ENCODE data around the gene TANGO6.

The TANGO6 gene

DNA sequence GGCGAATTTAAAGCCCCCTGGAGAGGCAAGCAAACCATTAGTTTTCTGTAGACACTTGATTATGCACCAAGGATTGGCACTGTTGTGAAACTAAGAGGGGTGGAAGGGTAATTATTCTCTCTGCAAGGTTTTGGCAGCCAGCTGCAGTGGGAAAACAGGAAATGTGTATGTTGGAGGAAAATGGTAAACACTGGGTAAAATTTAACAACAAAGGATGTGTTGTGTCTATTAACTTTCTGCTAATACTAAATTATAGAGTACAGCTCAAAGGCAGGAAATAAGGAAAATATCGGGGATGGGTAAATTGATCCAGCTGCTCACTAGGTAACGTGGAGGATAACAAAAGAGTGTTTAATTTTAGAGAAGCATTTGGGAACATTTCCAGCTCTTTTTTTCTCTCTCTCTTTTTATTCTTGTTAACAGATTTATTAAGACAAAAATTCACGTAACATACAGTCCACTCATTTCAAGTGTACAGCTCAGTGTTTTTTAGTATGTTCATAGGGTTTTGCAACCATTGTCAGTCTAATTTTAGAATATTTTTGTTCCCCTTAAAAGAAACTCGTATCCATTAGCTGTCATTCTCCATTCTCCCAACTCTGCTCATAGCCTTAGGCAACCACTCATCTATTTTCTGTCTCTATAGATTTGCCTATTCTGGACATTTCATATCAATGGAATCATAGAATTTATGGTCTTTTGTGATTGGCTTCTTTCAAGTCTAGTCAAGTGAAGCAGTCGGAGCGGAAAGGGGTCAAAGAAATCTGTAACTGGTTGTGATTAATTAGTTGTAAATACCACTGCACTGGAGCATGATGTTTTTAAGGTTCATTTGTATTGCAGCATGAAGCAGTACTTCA lies 41.8 kb downstream of the TANGO6 start:
- Mint-ChIP-seq H3K4me1 (no peaks in the 10 kb centered on the region), H3K27me3 (no peaks in the 10 kb centered on the region), H3K9me3 (no peaks in the 10 kb centered on the region), H3K4me3 (no peak overlapping the region), H3K36me3 (peaks cover 25% of the 10 kb centered on the region), H3K27ac (no peak overlapping the region)
- DNase-seq (ENCODE audit: low spot score in 2 of 2) (no peak), ATAC-seq (ENCODE audit: low read depth) (no peak)

- Mint-ChIP-seq H3K4me1 (peaks cover 2% of the 10 kb centered on the region), H3K27me3 (no peaks in the 10 kb centered on the region), H3K36me3 (peaks cover 20% of the 10 kb centered on the region), H3K9me3 (no peaks in the 10 kb centered on the region), H3K4me3 (no peak overlapping the region), H3K27ac (no peak overlapping the region)
- ATAC-seq (ENCODE audit: low read depth) = no peak
- DNase-seq (ENCODE audit: low spot score in 2 of 2) = no peak
These were observed 43.8 kb downstream of the TANGO6 start for GRCh38 chr16:68887107-68887506.

GRCh38 chr16:68889508-68890150 lies 46.3 kb downstream of the TANGO6 start:
- Mint-ChIP-seq H3K27me3 (no peaks in the 10 kb centered on the region), H3K4me3 (no peak overlapping the region), H3K4me1 (peaks cover 5% of the 10 kb centered on the region), H3K36me3 (peaks cover 19% of the 10 kb centered on the region), H3K27ac (no peak overlapping the region), H3K9me3 (no peaks in the 10 kb centered on the region)
- DNase-seq (ENCODE audit: low spot score in 2 of 2) (no peak), ATAC-seq (ENCODE audit: low read depth) (no peak)

DNA sequence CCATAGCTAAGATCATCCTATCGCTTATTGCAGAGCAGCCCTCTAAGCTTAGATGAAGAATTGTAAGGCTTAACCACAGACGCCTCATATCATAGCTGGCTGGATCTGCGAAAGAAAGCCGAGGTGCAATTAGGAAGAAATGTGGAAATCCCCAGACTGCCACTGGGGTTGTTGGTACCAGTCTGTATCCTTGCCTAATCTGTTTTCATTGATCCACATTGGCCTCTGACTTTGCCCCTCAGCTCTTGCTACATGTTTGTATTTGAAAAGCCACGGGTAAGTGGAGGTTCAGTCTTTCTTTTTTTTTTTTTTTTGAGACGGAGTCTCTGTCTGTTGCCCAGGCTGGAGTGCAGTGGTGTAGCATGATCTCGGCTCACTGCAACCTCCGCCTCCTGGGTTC lies 48.9 kb downstream of the TANGO6 start:
- H3K27me3 Mint-ChIP-seq = no peaks in the 10 kb centered on the region
- H3K36me3 Mint-ChIP-seq = peaks cover 17% of the 10 kb centered on the region
- DNase-seq (ENCODE audit: low spot score in 2 of 2) = no peak
- no peak for ATAC-seq (ENCODE audit: low read depth)
- H3K27ac Mint-ChIP-seq = no peak overlapping the region
- H3K4me3 Mint-ChIP-seq = no peak overlapping the region
- H3K9me3 Mint-ChIP-seq = no peaks in the 10 kb centered on the region
- peaks cover 5% of the 10 kb centered on the region for H3K4me1 Mint-ChIP-seq

DNA sequence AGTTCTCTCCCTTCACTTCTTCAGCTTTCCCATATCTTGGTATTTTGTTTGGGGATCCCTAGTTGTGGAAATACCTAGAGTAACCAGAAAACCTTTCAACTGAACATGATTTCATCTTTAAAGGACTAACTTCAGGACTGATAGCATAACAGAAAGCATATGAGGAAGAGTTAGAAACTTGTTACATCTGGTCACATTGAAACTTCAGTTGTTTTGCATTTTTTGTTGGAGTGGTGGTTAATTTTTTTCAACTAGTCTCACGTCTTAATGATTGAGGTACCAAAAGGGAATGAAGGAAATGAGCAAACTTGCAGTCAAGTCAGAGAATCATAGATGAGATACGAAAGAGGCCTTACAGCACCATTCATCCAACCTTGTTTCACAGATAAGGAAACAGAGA lies 49.6 kb downstream of the TANGO6 start:
- ATAC-seq (ENCODE audit: low read depth) (no peak), DNase-seq (ENCODE audit: low spot score in 2 of 2) (no peak)
- Mint-ChIP-seq H3K27me3 (no peaks in the 10 kb centered on the region), H3K27ac (no peak overlapping the region), H3K4me1 (peaks cover 5% of the 10 kb centered on the region), H3K36me3 (peaks cover 16% of the 10 kb centered on the region), H3K9me3 (no peaks in the 10 kb centered on the region), H3K4me3 (no peak overlapping the region)

DNA sequence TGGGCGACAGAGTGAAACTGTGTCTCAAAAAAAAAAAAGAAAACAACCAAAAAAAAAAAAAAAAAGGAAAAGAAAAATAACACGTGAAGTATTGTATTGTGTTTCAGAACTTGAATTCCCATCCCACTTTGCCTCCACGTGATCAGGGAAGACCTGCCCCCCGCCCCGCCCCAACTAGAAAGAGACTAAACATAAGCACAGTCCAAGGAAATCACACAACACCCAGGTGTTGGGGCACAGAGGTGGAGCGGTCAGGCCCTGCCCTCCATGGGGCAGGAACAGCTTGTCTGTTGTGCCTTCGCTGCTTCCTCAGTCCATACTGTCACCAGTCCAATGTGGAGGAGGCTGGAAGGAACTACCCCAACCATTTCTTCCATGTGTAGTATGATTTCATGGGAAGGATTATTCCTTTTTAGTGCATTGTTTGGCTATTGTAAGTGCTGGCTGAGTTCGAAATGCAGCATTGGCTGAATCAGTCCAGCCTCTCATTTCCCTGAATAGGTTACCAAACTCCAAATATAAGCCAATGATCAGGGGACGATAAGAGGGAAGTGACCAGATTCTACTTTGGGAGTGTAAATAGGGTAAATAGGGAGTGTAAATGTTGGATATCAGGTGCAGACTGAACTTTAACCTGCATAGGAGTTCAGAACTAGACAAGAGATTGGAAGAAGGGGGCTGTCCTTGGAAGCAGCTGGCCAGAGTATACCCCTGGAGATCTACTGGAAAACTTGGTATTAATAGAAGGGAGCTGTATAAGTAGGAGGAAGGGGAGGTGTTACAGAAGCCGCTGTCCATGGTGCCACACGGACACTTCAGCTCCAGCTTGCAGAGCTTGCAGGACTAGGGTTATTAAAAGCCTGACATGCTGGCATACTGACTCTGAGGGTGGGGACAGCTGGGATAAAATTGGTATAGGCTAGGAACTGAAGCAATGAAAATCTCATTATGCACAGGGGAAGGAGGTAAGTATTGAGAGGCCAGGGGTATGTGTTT lies 50.7 kb downstream of the TANGO6 start:
- H3K27ac Mint-ChIP-seq = peak overlapping the region; percentile 40
- no peak overlapping the region for H3K4me3 Mint-ChIP-seq
- ATAC-seq (ENCODE audit: low read depth) (no peak), DNase-seq (ENCODE audit: low spot score in 2 of 2) (no peak)
- peaks cover 5% of the 10 kb centered on the region for H3K4me1 Mint-ChIP-seq
- H3K27me3 Mint-ChIP-seq = no peaks in the 10 kb centered on the region
- peaks cover 16% of the 10 kb centered on the region for H3K36me3 Mint-ChIP-seq
- H3K9me3 Mint-ChIP-seq = no peaks in the 10 kb centered on the region

- H3K4me1 Mint-ChIP-seq = peaks cover 5% of the 10 kb centered on the region
- ATAC-seq (ENCODE audit: low read depth) (no peak), DNase-seq (ENCODE audit: low spot score in 2 of 2) (no peak)
- H3K4me3 Mint-ChIP-seq = no peak overlapping the region
- H3K27me3 Mint-ChIP-seq = no peaks in the 10 kb centered on the region
- H3K36me3 Mint-ChIP-seq = peaks cover 16% of the 10 kb centered on the region
- peak overlapping the region; percentile 40 for H3K27ac Mint-ChIP-seq
- H3K9me3 Mint-ChIP-seq = no peaks in the 10 kb centered on the region
These were observed 51.4 kb downstream of the TANGO6 start for GRCh38 chr16:68894714-68895113.

- ATAC-seq (ENCODE audit: low read depth) (no peak), DNase-seq (ENCODE audit: low spot score in 2 of 2) (no peak)
- Mint-ChIP-seq H3K4me3 (no peak overlapping the region), H3K36me3 (peaks cover 24% of the 10 kb centered on the region), H3K9me3 (no peaks in the 10 kb centered on the region), H3K4me1 (peaks cover under 1% of the 10 kb centered on the region), H3K27ac (no peak overlapping the region), H3K27me3 (no peaks in the 10 kb centered on the region)
These were observed 54.7 kb downstream of the TANGO6 start for GRCh38 chr16:68898026-68898425.

GRCh38 chr16:68900009-68900408 lies 56.7 kb downstream of the TANGO6 start:
- Mint-ChIP-seq H3K27ac (no peak overlapping the region), H3K4me1 (no peaks in the 10 kb centered on the region), H3K27me3 (no peaks in the 10 kb centered on the region), H3K9me3 (no peaks in the 10 kb centered on the region), H3K36me3 (peaks cover 24% of the 10 kb centered on the region), H3K4me3 (no peak overlapping the region)
- DNase-seq (ENCODE audit: low spot score in 2 of 2) = no peak
- no peak for ATAC-seq (ENCODE audit: low read depth)

- Mint-ChIP-seq H3K36me3 (peaks cover 26% of the 10 kb centered on the region), H3K27me3 (no peaks in the 10 kb centered on the region), H3K4me1 (no peaks in the 10 kb centered on the region), H3K9me3 (no peaks in the 10 kb centered on the region), H3K4me3 (no peak overlapping the region), H3K27ac (no peak overlapping the region)
- no peak for ATAC-seq (ENCODE audit: low read depth)
- DNase-seq (ENCODE audit: low spot score in 2 of 2) = no peak
These were observed 59.0 kb downstream of the TANGO6 start for GRCh38 chr16:68902003-68902968.

- no peaks in the 10 kb centered on the region for H3K9me3 Mint-ChIP-seq
- no peak overlapping the region for H3K4me3 Mint-ChIP-seq
- peaks cover 27% of the 10 kb centered on the region for H3K36me3 Mint-ChIP-seq
- no peak for ATAC-seq (ENCODE audit: low read depth)
- H3K27me3 Mint-ChIP-seq = no peaks in the 10 kb centered on the region
- H3K4me1 Mint-ChIP-seq = no peaks in the 10 kb centered on the region
- no peak overlapping the region for H3K27ac Mint-ChIP-seq
- no peak for DNase-seq (ENCODE audit: low spot score in 2 of 2)
These were observed 59.6 kb downstream of the TANGO6 start for GRCh38 chr16:68902969-68903345.

DNA sequence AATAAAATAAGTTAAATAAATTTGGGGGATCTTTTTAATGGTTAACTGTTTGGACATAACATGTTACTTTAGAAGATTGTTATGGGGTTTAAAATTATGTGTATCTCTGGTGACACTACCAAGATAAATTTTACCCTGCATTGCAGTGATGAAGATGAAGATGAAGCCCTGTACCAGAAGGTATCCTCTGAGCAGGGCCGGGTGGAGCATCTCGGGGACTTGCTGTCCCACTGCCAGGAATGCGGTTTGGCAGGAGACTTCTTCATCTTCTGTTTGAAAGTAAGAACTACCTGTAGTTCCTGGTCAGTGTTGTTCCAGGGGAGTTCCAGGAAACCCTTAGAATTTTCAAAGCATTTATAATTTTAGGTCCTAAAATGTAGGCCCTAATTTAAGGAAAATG lies 64.0 kb downstream of the TANGO6 start:
- Mint-ChIP-seq H3K4me3 (no peak overlapping the region), H3K27ac (no peak overlapping the region), H3K4me1 (no peaks in the 10 kb centered on the region), H3K36me3 (peaks cover 26% of the 10 kb centered on the region), H3K27me3 (no peaks in the 10 kb centered on the region), H3K9me3 (no peaks in the 10 kb centered on the region)
- no peak for DNase-seq (ENCODE audit: low spot score in 2 of 2)
- ATAC-seq (ENCODE audit: low read depth) = no peak

GRCh38 chr16:68907781-68908181 lies 64.5 kb downstream of the TANGO6 start:
- no peaks in the 10 kb centered on the region for H3K4me1 Mint-ChIP-seq
- DNase-seq (ENCODE audit: low spot score in 2 of 2) = no peak
- no peaks in the 10 kb centered on the region for H3K9me3 Mint-ChIP-seq
- no peak overlapping the region for H3K4me3 Mint-ChIP-seq
- ATAC-seq (ENCODE audit: low read depth) = no peak
- no peaks in the 10 kb centered on the region for H3K27me3 Mint-ChIP-seq
- H3K27ac Mint-ChIP-seq = no peak overlapping the region
- H3K36me3 Mint-ChIP-seq = peaks cover 23% of the 10 kb centered on the region
